ENCODE measurements around the gene CDH8.

The CDH8 gene

GRCh38 chr16:61909074-61909473, 127.2 kb downstream of the CDH8 start:
- in situ Hi-C loops (cut with HindIII; ENCODE audit: low pct_ligation_motif_present, low sequenced_read_pairs): no loop called here
- no peak overlapping the region for H3K4me3 ChIP-seq (ENCODE audit: low read depth, low read length)
- no peaks in the 10 kb centered on the region for H3K36me3 ChIP-seq (replicated peaks)
- DNase-seq: no peak
- H3K27me3 ChIP-seq (replicated peaks): no peaks in the 10 kb centered on the region
- TF ChIP-seq, protein P1, sequence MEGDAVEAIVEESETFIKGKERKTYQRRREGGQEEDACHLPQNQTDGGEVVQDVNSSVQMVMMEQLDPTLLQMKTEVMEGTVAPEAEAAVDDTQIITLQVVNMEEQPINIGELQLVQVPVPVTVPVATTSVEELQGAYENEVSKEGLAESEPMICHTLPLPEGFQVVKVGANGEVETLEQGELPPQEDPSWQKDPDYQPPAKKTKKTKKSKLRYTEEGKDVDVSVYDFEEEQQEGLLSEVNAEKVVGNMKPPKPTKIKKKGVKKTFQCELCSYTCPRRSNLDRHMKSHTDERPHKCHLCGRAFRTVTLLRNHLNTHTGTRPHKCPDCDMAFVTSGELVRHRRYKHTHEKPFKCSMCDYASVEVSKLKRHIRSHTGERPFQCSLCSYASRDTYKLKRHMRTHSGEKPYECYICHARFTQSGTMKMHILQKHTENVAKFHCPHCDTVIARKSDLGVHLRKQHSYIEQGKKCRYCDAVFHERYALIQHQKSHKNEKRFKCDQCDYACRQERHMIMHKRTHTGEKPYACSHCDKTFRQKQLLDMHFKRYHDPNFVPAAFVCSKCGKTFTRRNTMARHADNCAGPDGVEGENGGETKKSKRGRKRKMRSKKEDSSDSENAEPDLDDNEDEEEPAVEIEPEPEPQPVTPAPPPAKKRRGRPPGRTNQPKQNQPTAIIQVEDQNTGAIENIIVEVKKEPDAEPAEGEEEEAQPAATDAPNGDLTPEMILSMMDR (IDR thresholded peaks at IDR 0.05; ENCODE audit: low read depth, low read length, missing control alignments): no peak
- H3K27ac ChIP-seq: no peak overlapping the region

GRCh38 chr16:61908426-61908825, 127.8 kb downstream of the CDH8 start:
- in situ Hi-C loops (cut with HindIII; ENCODE audit: low pct_ligation_motif_present, low sequenced_read_pairs): no loop called here
- TF ChIP-seq, protein P1 (IDR thresholded peaks at IDR 0.05; ENCODE audit: low read depth, low read length, missing control alignments): no peak
- H3K27ac ChIP-seq: no peak overlapping the region
- H3K36me3 ChIP-seq (replicated peaks): no peaks in the 10 kb centered on the region
- no peaks in the 10 kb centered on the region for H3K27me3 ChIP-seq (replicated peaks)
- DNase-seq: no peak
- no peak overlapping the region for H3K4me3 ChIP-seq (ENCODE audit: low read depth, low read length)

DNA sequence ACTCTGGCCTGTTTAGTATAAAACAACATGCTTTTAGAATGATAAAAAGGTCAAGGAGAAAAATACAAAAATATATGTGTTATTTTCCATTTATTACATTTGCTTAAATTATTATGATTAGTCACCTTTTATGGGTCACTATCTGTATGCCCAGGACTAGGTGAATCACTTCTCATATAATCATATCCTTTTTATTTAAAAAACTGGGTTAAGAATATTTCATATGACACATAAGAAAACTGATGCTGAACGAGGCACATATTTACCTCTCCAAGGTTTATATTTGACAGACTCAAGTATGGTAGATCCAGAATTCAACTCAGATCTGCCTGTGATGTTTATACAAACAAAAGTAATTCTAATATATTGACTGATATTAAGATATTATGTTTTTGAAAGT, 134.5 kb downstream of the CDH8 start:
- no peak for DNase-seq
- Histone ChIP-seq H3K36me3 (replicated peaks) (no peaks in the 10 kb centered on the region), H3K27ac (no peak overlapping the region), H3K27me3 (replicated peaks) (no peaks in the 10 kb centered on the region), H3K4me3 (ENCODE audit: low read depth, low read length) (no peak overlapping the region)
- TF ChIP-seq, protein P1 (IDR thresholded peaks at IDR 0.05; ENCODE audit: low read depth, low read length, missing control alignments): no peak
- in situ Hi-C loops (cut with HindIII; ENCODE audit: low pct_ligation_motif_present, low sequenced_read_pairs): no loop called here

DNA sequence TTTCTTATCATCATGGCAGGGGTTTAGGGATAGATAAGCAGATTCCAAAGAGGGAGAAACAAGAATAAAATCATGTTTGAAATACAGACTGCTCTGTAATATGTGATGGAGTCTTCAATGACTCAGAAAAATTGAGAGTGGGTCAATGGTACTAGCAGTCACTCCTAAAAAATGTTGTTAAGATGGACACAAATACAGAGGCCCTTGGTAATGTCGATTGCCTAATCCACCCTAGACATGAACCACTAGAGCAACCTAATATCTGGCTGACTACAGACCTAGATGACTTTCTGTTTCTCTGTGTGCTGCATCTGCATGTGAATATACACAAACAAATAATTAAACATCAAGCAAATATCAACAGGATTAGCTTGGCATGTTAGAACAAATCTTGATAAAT, 135.8 kb downstream of the CDH8 start:
- Histone ChIP-seq H3K36me3 (replicated peaks) (no peaks in the 10 kb centered on the region), H3K27ac (peak overlapping the region; percentile 55), H3K4me3 (ENCODE audit: low read depth, low read length) (no peak overlapping the region), H3K27me3 (replicated peaks) (no peaks in the 10 kb centered on the region)
- TF ChIP-seq, protein P1 (IDR thresholded peaks at IDR 0.05; ENCODE audit: low read depth, low read length, missing control alignments): no peak
- in situ Hi-C loops (cut with HindIII; ENCODE audit: low pct_ligation_motif_present, low sequenced_read_pairs): no loop called here
- peak; percentile 89 for DNase-seq

DNA sequence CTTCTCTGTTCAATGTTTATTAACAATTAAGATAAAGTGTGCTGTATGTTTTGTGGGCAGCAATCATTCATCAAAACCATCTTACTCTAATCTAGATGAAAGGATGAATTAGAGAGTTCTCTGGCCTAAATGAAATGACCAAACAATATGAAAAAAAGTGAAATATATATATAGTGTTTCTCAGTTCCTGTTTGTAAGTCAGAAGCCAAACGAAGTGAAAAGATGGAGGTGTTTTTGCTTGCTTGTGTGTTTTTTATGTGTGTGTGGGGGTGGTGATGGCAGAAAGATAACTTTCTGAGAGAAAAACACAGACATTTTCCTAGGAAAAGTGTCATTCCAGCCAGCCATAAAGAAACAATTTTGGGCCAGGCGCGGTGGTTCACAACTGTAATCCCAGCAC, 138.6 kb downstream of the CDH8 start:
- TF ChIP-seq, protein P1 (IDR thresholded peaks at IDR 0.05; ENCODE audit: low read depth, low read length, missing control alignments): no peak
- Histone ChIP-seq H3K27ac (no peak overlapping the region), H3K4me3 (ENCODE audit: low read depth, low read length) (no peak overlapping the region), H3K27me3 (replicated peaks) (no peaks in the 10 kb centered on the region), H3K36me3 (replicated peaks) (no peaks in the 10 kb centered on the region)
- no peak for DNase-seq
- in situ Hi-C loops (cut with HindIII; ENCODE audit: low pct_ligation_motif_present, low sequenced_read_pairs): no loop called here

GRCh38 chr16:61892531-61892930, 143.7 kb downstream of the CDH8 start:
- in situ Hi-C loops (cut with HindIII; ENCODE audit: low pct_ligation_motif_present, low sequenced_read_pairs): no loop called here
- no peak overlapping the region for H3K27ac ChIP-seq

More at GRCh38 chr16:61892531-61892930, 143.7 kb downstream of the CDH8 start:
- Histone ChIP-seq H3K4me3 (ENCODE audit: low read depth, low read length) (no peak overlapping the region), H3K27me3 (replicated peaks) (no peaks in the 10 kb centered on the region), H3K36me3 (replicated peaks) (no peaks in the 10 kb centered on the region)
- TF ChIP-seq, protein P1 (IDR thresholded peaks at IDR 0.05; ENCODE audit: low read depth, low read length, missing control alignments): no peak
- DNase-seq: no peak

Measured in brain microvascular endothelial cell (primary cell).